ENCODE data around the gene CADM2. TPM values are rescaled to one million over a fixed set of nuclear protein-coding genes. Genes with fewer than 3 reads are reported as not detected.

The CADM2 gene
- total RNA-seq, 2 donors from 2014 or later: 24.1 to 29.8 TPM

DNA sequence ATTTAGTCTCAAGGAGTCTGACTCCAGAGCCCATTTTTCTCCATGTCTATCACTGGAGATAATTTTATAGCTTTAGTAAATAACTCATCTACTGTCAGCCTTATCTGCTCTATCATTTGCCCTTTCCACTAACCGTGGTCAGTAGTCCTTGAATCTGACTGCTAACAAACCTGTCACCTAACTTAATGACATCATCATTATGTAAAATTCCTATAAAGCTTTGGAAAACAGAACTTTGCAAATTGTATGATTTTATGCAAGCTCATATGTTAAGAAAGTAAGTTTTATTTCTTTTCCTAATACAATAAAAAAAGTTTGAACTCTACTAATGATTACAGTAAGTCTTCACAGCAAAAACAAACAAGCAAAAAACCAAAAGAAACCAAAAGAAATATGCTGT lies 293.9 kb downstream of the CADM2 start:
- H3K4me3 Mint-ChIP-seq: no peak overlapping the region
- no peak for TF ChIP-seq CTCF (conservative IDR thresholded peaks at IDR 0.05)
- Histone ChIP-seq H3K27ac (ENCODE audit: low read depth, low read length) (no peak overlapping the region), H3K36me3 (ENCODE audit: control insufficient read depth, insufficient read depth, low read length) (no peaks in the 10 kb centered on the region), H3K27me3 (ENCODE audit: control insufficient read depth, insufficient read depth, low read length, poor library complexity, severe bottlenecking) (no peaks in the 10 kb centered on the region), H3K9me3 (ENCODE audit: control insufficient read depth, low read length) (no peaks in the 10 kb centered on the region), H3K4me1 (ENCODE audit: control insufficient read depth, insufficient read depth, low read length) (no peaks in the 10 kb centered on the region), H3K4me3 (ENCODE audit: low read length) (no peak overlapping the region), H3K9ac (ENCODE audit: extremely low read depth, low read length, poor library complexity, severe bottlenecking) (no peak overlapping the region)
- H3K4me1 Mint-ChIP-seq: peaks cover 13% of the 10 kb centered on the region
- H3K27me3 Mint-ChIP-seq (ENCODE audit: insufficient read depth): no peaks in the 10 kb centered on the region
- no peaks in the 10 kb centered on the region for H3K9me3 Mint-ChIP-seq
- DNase-seq: no peak
- 88% methylated on average over 1 of the region's 1 CpG; no CpG with 5 or more reads in 1 of the 2 experiments for WGBS, 2 experiments (ENCODE audit: insufficient coverage in 1 of 2, insufficient read length in 1 of 2)
- H3K36me3 Mint-ChIP-seq (ENCODE audit: low read depth): no peaks in the 10 kb centered on the region
- no peak overlapping the region for H3K27ac Mint-ChIP-seq

DNA sequence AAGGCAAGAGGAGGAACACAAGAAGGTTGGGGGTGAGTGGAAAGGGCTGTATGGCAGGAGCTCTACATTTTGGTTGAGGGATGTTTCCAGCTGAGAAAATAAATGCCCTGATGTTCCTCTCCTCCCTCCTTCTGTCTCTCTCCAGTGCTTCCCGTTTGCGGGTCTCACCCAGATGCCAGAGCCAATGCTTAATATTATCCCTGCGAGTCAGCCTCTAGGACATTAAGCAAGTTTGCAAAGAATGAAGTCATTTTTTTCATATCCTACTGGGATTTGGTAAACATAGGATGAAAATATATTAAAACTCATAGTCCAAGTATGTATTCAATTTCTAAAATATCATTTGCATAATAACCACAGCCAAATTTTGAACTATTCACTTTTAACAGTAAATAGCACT lies 295.9 kb downstream of the CADM2 start:
- no peaks in the 10 kb centered on the region for H3K4me1 ChIP-seq (ENCODE audit: control insufficient read depth, insufficient read depth, low read length)
- no peak overlapping the region for H3K4me3 ChIP-seq (ENCODE audit: low read length)
- no peak overlapping the region for H3K9ac ChIP-seq (ENCODE audit: extremely low read depth, low read length, poor library complexity, severe bottlenecking)
- no peaks in the 10 kb centered on the region for H3K9me3 ChIP-seq (ENCODE audit: control insufficient read depth, low read length)
- Mint-ChIP-seq H3K27ac (peak overlapping the region; percentile 10), H3K4me1 (peaks cover 13% of the 10 kb centered on the region), H3K27me3 (ENCODE audit: insufficient read depth) (no peaks in the 10 kb centered on the region), H3K9me3 (no peaks in the 10 kb centered on the region), H3K36me3 (ENCODE audit: low read depth) (no peaks in the 10 kb centered on the region), H3K4me3 (no peak overlapping the region)
- 93% methylated on average over 3 of the region's 3 CpGs; no CpG with 5 or more reads in 1 of the 2 experiments for WGBS, 2 experiments (ENCODE audit: insufficient coverage in 1 of 2, insufficient read length in 1 of 2)
- no peak for DNase-seq
- H3K27me3 ChIP-seq (ENCODE audit: control insufficient read depth, insufficient read depth, low read length, poor library complexity, severe bottlenecking): no peaks in the 10 kb centered on the region
- H3K36me3 ChIP-seq (ENCODE audit: control insufficient read depth, insufficient read depth, low read length): no peaks in the 10 kb centered on the region
- TF ChIP-seq CTCF (conservative IDR thresholded peaks at IDR 0.05): no peak
- H3K27ac ChIP-seq (ENCODE audit: low read depth, low read length): no peak overlapping the region

- Mint-ChIP-seq H3K27ac (no peak overlapping the region), H3K27me3 (ENCODE audit: insufficient read depth) (no peaks in the 10 kb centered on the region), H3K4me1 (peaks cover 13% of the 10 kb centered on the region), H3K4me3 (no peak overlapping the region), H3K9me3 (no peaks in the 10 kb centered on the region), H3K36me3 (ENCODE audit: low read depth) (no peaks in the 10 kb centered on the region)
- DNase-seq: peak; percentile 52
- Histone ChIP-seq H3K27me3 (ENCODE audit: control insufficient read depth, insufficient read depth, low read length, poor library complexity, severe bottlenecking) (no peaks in the 10 kb centered on the region), H3K4me1 (ENCODE audit: control insufficient read depth, insufficient read depth, low read length) (no peaks in the 10 kb centered on the region), H3K9me3 (ENCODE audit: control insufficient read depth, low read length) (no peaks in the 10 kb centered on the region), H3K36me3 (ENCODE audit: control insufficient read depth, insufficient read depth, low read length) (no peaks in the 10 kb centered on the region), H3K9ac (ENCODE audit: extremely low read depth, low read length, poor library complexity, severe bottlenecking) (no peak overlapping the region), H3K27ac (ENCODE audit: low read depth, low read length) (no peak overlapping the region), H3K4me3 (ENCODE audit: low read length) (no peak overlapping the region)
- 41 to 58% methylated on average over 2 to 4 of the region's 4 CpGs for WGBS, 2 experiments (ENCODE audit: insufficient coverage in 1 of 2, insufficient read length in 1 of 2)
- TF ChIP-seq CTCF (conservative IDR thresholded peaks at IDR 0.05): no peak
These were observed 297.2 kb downstream of the CADM2 start for GRCh38 chr3:85255949-85256348.

Data from endodermal cell (in vitro differentiated cells).